Measurements from ENCODE around the gene DNAJC13.

DNA sequence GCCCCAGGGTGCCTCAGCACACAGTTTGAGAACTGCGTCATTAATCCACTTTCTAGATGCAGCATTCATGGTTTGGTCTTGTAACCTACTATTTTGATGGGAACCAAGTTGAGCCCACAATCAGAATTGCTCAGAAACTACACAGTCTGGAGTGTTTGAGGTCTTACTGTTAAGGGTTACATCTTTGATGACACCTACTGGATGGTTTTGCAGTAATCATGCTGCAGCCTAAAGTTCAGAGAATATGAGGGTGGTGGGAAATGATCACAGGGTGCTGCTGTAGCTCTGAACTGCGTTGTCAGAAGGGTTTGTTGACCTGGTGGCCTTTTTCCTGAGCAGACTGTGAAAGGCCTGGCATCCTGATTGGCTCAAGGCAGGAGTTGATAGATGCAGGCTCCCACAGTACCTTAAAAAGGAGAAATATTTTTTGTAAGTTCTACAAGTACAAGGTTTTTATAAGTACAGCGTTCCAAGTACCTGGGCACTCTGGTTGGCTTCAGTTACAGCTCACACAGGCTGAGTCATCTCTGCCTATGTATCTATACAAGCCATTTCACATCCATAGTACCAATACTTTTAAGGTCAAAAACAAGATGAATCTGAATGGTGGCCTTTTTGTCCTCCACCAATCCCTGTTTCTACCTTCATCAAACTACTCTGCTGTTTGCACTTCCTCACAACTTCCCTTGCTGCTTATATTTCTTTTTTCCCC is 119.3 kb downstream of the DNAJC13 start:
- TF ChIP-seq, protein P1, sequence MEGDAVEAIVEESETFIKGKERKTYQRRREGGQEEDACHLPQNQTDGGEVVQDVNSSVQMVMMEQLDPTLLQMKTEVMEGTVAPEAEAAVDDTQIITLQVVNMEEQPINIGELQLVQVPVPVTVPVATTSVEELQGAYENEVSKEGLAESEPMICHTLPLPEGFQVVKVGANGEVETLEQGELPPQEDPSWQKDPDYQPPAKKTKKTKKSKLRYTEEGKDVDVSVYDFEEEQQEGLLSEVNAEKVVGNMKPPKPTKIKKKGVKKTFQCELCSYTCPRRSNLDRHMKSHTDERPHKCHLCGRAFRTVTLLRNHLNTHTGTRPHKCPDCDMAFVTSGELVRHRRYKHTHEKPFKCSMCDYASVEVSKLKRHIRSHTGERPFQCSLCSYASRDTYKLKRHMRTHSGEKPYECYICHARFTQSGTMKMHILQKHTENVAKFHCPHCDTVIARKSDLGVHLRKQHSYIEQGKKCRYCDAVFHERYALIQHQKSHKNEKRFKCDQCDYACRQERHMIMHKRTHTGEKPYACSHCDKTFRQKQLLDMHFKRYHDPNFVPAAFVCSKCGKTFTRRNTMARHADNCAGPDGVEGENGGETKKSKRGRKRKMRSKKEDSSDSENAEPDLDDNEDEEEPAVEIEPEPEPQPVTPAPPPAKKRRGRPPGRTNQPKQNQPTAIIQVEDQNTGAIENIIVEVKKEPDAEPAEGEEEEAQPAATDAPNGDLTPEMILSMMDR (IDR thresholded peaks at IDR 0.05) = no peak
- TF ChIP-seq POLR2AphosphoS5 (IDR thresholded peaks at IDR 0.05) = no peak

All from sigmoid colon (tissue), 4 donors.